MM.1S (cell line): ENCODE results near the gene SCFD2.

Experiments used
- DNase-seq: peaks from one replicate; pipeline ENCODE4 v3.0.0-alpha.2; 2015
- H2AFZ ChIP-seq: fragments of 300-600 bp; sonication (generic); 2 replicates; pipeline ENCODE4 v1.6.0; 2016; ENCODE audit warnings: antibody characterized with exemption, low read length
- H3F3A ChIP-seq: fragments of 300-600 bp; sonication (generic); 2 replicates; pipeline ENCODE4 v1.6.1; 2016; ENCODE audit warnings: mild to moderate bottlenecking, antibody characterized with exemption, low read length, moderate library complexity, mixed read lengths; ENCODE audit not compliant: insufficient read depth
- H3K27ac ChIP-seq: fragments of 300-600 bp; sonication (generic); 2 replicates; pipeline ENCODE4 v1.5.1; 2016; ENCODE audit warnings: mild to moderate bottlenecking, low read length
- H3K27me3 ChIP-seq: fragments of 300-600 bp; sonication (generic); replicated peaks from 2 replicates; pipeline ENCODE4 v1.6.0; 2016; ENCODE audit warnings: low read length; ENCODE audit not compliant: insufficient read depth
- H3K36me3 ChIP-seq: fragments of 300-600 bp; sonication (generic); replicated peaks from 2 replicates; pipeline ENCODE4 v1.6.1; 2016; ENCODE audit warnings: mild to moderate bottlenecking, low read length, mixed read lengths; ENCODE audit not compliant: insufficient read depth
- H3K4me1 ChIP-seq: fragments of 300-600 bp; sonication (generic); 2 replicates; pipeline ENCODE4 v1.6.1; 2016; ENCODE audit warnings: low read length, mixed read lengths
- H3K4me2 ChIP-seq: fragments of 300-600 bp; sonication (generic); 2 replicates; pipeline ENCODE4 v1.6.0; 2016; ENCODE audit warnings: low read depth, low read length
- H3K4me3 ChIP-seq: fragments of 300-600 bp; sonication (generic); 2 replicates; pipeline ENCODE4 v1.5.1; 2016; ENCODE audit warnings: low read length, mixed read lengths
- H3K79me2 ChIP-seq: fragments of 300-600 bp; sonication (generic); 2 replicates; pipeline ENCODE4 v1.6.1; 2016; ENCODE audit warnings: mixed run types, low read length, mixed read lengths
- H3K9ac ChIP-seq: fragments of 300-600 bp; sonication (generic); 2 replicates; pipeline ENCODE4 v1.6.1; 2016; ENCODE audit warnings: low read length, mixed read lengths
- H3K9me2 ChIP-seq: fragments of 300-600 bp; sonication (generic); replicated peaks from 2 replicates; pipeline ENCODE4 v1.6.1; 2016; ENCODE audit warnings: mild to moderate bottlenecking, low read length, mixed read lengths; ENCODE audit not compliant: insufficient read depth
- H3K9me3 ChIP-seq: fragments of 300-600 bp; sonication (generic); replicated peaks from 2 replicates; pipeline ENCODE4 v1.6.1; 2016; ENCODE audit warnings: mild to moderate bottlenecking, low read length, mixed read lengths; ENCODE audit not compliant: insufficient read depth
- H4K20me1 ChIP-seq: fragments of 300-600 bp; sonication (generic); 2 replicates; pipeline ENCODE4 v1.6.1; 2016; ENCODE audit warnings: mild to moderate bottlenecking, low read length, moderate library complexity, mixed read lengths; ENCODE audit not compliant: insufficient read depth
- EZH2 ChIP-seq: fragments of 300-600 bp; sonication (generic); optimal IDR thresholded peaks from 2 replicates; pipeline ENCODE3; 2017; ENCODE audit warnings: low read depth, mild to moderate bottlenecking, antibody characterized with exemption, low read length, mixed read lengths
- EZH2phosphoT487 ChIP-seq: fragments of 300-600 bp; sonication (generic); IDR thresholded peaks from 2 replicates; pipeline ENCODE4 v1.6.1; 2018; ENCODE audit warnings: antibody characterized with exemption, low read length
- TF ChIP-seq, protein P1 (sequence below): fragments of 300-600 bp; sonication (generic); IDR thresholded peaks from 2 replicates; pipeline ENCODE4 v1.5.1; 2016; ENCODE audit warnings: antibody characterized with exemption, low read length, mixed read lengths

The SCFD2 gene

DNA sequence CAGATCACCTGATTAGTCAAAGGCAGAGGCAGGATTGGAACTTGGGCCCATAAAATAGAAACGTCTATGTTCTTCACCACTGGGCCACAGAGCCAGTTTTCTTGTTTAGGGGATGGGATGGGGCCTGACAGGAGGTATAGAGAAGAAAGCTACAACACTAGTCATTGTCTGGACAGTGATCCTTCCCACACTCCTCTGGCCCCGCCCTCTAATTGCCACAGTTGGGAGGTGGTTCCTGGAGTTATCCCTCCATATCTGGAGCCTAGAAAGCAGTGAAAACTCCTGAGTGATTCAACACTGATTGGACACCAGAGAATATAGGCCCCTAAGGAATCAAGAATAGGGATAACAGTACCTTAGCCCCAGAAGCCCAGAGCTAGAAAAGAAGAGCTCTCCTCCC lies 480.9 kb downstream of the SCFD2 start:
- Histone ChIP-seq H3F3A (no peaks in the 10 kb centered on the region), H4K20me1 (no peaks in the 10 kb centered on the region), H3K9me2 (no peaks in the 10 kb centered on the region), H3K4me1 (no peaks in the 10 kb centered on the region), H2AFZ (no peak overlapping the region), H3K9me3 (no peaks in the 10 kb centered on the region), H3K27me3 (no peaks in the 10 kb centered on the region), H3K4me3 (no peak overlapping the region), H3K36me3 (no peaks in the 10 kb centered on the region), H3K4me2 (no peak overlapping the region), H3K9ac (no peak overlapping the region), H3K79me2 (no peaks in the 10 kb centered on the region), H3K27ac (no peak overlapping the region)
- TF ChIP-seq EZH2phosphoT487 (no peak), EZH2 (no peak)
- TF ChIP-seq, protein P1, sequence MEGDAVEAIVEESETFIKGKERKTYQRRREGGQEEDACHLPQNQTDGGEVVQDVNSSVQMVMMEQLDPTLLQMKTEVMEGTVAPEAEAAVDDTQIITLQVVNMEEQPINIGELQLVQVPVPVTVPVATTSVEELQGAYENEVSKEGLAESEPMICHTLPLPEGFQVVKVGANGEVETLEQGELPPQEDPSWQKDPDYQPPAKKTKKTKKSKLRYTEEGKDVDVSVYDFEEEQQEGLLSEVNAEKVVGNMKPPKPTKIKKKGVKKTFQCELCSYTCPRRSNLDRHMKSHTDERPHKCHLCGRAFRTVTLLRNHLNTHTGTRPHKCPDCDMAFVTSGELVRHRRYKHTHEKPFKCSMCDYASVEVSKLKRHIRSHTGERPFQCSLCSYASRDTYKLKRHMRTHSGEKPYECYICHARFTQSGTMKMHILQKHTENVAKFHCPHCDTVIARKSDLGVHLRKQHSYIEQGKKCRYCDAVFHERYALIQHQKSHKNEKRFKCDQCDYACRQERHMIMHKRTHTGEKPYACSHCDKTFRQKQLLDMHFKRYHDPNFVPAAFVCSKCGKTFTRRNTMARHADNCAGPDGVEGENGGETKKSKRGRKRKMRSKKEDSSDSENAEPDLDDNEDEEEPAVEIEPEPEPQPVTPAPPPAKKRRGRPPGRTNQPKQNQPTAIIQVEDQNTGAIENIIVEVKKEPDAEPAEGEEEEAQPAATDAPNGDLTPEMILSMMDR, result no peak
- no peak for DNase-seq

GRCh38 chr4:52883707-52884669 lies 481.9 kb downstream of the SCFD2 start:
- no peaks in the 10 kb centered on the region for H3K9me3 ChIP-seq
- H3F3A ChIP-seq, result no peaks in the 10 kb centered on the region
- H3K27me3 ChIP-seq, result no peaks in the 10 kb centered on the region
- H2AFZ ChIP-seq, result no peak overlapping the region
- H3K4me1 ChIP-seq, result no peaks in the 10 kb centered on the region
- H3K9ac ChIP-seq, result no peak overlapping the region
- H3K36me3 ChIP-seq, result no peaks in the 10 kb centered on the region
- H4K20me1 ChIP-seq, result no peaks in the 10 kb centered on the region
- no peak for DNase-seq
- H3K27ac ChIP-seq, result no peak overlapping the region
- no peak overlapping the region for H3K4me2 ChIP-seq
- H3K9me2 ChIP-seq, result no peaks in the 10 kb centered on the region
- H3K79me2 ChIP-seq, result no peaks in the 10 kb centered on the region
- TF ChIP-seq EZH2 (no peak), EZH2phosphoT487 (no peak)
- TF ChIP-seq, protein P1, result no peak
- no peak overlapping the region for H3K4me3 ChIP-seq

DNA sequence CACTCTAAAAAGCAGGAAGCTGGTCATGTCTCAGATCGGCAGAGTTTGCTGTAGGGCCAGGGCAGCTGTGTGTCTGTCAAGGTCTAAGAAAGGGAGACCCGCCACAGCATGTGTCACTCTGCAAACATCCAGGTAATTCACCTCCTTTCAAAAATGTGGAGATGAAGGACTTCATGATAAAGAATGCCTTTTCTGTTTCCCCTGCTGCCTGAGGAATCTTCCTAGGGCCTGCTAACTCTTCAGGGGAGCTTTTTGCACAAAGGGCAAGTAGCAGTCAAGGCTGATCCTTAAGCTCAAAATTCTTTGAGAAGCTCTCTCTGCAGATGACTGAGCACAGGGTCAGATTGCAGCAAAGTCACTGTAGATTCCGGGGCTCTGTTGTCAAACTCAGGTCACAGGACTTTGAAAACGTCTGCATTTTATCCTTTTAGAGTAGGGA lies 482.7 kb downstream of the SCFD2 start:
- H3K27ac ChIP-seq, result no peak overlapping the region
- TF ChIP-seq, protein P1, result no peak
- TF ChIP-seq EZH2phosphoT487 (no peak), EZH2 (no peak)
- DNase-seq, result no peak
- no peaks in the 10 kb centered on the region for H3K36me3 ChIP-seq
- no peak overlapping the region for H3K9ac ChIP-seq
- no peaks in the 10 kb centered on the region for H3K4me1 ChIP-seq
- no peaks in the 10 kb centered on the region for H3F3A ChIP-seq
- H3K79me2 ChIP-seq, result no peaks in the 10 kb centered on the region
- no peaks in the 10 kb centered on the region for H3K27me3 ChIP-seq
- H4K20me1 ChIP-seq, result no peaks in the 10 kb centered on the region
- H3K9me2 ChIP-seq, result no peaks in the 10 kb centered on the region
- no peak overlapping the region for H3K4me2 ChIP-seq
- H3K4me3 ChIP-seq, result no peak overlapping the region
- H3K9me3 ChIP-seq, result no peaks in the 10 kb centered on the region
- no peak overlapping the region for H2AFZ ChIP-seq
